Transverse colon (tissue), 4 donors: ENCODE results near the gene PON3. TPM values are rescaled to one million over a fixed set of nuclear protein-coding genes. Genes with fewer than 3 reads are reported as not detected.

Experiments used
- DNase-seq: peaks from one replicate; pipeline ENCODE4 v3.0.0-alpha.2; 2019
- H3K27ac ChIP-seq, 4 donors: fragments of 200-600 bp; sonication (generic); 2 replicates each; pipeline ENCODE4 v1.5.1; 2016 to 2018; ENCODE audit warnings: inconsistent platforms in 4 of 4
- H3K27me3 ChIP-seq: fragments of 200-600 bp; sonication (generic); 2 replicates; pipeline ENCODE4 v1.5.1; 2017; ENCODE audit warnings: inconsistent platforms
- H3K36me3 ChIP-seq, 4 donors: fragments of 200-600 bp; sonication (generic); 2 replicates each; pipeline ENCODE4 v1.5.1; 2017 to 2019; ENCODE audit warnings: inconsistent platforms in 4 of 4
- H3K4me1 ChIP-seq, 4 donors: fragments of 200-600 bp; sonication (generic); 2 replicates each; pipeline ENCODE4 v1.5.1; 2017 to 2020; ENCODE audit warnings: inconsistent platforms in 4 of 4
- H3K4me3 ChIP-seq, 4 donors: fragments of 200-600 bp; sonication (generic); 1 replicate in 1 of 4; 2 replicates in 3 of 4; pipeline versions ENCODE4 v1.5.1 to v1.6.1; 2017 to 2019; ENCODE audit warnings: inconsistent platforms in 4 of 4
- H3K9me3 ChIP-seq, 2 donors: fragments of 200-600 bp; sonication (generic); 2 replicates each; pipeline ENCODE4 v1.5.1; 2017 to 2019; ENCODE audit warnings: inconsistent platforms in 2 of 2
- CTCF ChIP-seq, 5 experiments: fragments of 200-600 bp in 3 of 5; fragments of 450-650 bp in 2 of 5; sonication (generic) in 3 of 5; IDR thresholded peaks; 1 replicate in 2 of 5; 2 replicates in 3 of 5; pipeline ENCODE4 v1.5.1; 2016 to 2017; ENCODE audit warnings: antibody characterized with exemption in 5 of 5, inconsistent platforms in 3 of 5, mild to moderate bottlenecking in 2 of 5, moderate library complexity in 1 of 5
- EP300 ChIP-seq: sonication (generic); formaldehyde crosslinking; IDR thresholded peaks from one replicate; pipeline ENCODE4 v1.6.1; 2017; ENCODE audit warnings: antibody characterized with exemption, low read depth
- POLR2A ChIP-seq: fragments of 450-650 bp; IDR thresholded peaks from one replicate; pipeline ENCODE4 v1.6.1; 2016; ENCODE audit warnings: antibody characterized with exemption, mild to moderate bottlenecking, moderate library complexity
- POLR2AphosphoS5 ChIP-seq, 3 donors: sonication (generic); formaldehyde crosslinking; IDR thresholded peaks; one replicate each; pipeline ENCODE4 v1.6.1; 2016; ENCODE audit warnings: antibody characterized with exemption in 3 of 3
- WGBS, 2 donors: methylation state at CpG; one replicate each; pipeline ENCODE4 v1.1.5; 2018; ENCODE audit warnings: low coverage in 1 of 2; 5-methylcytosine and 5-hydroxymethylcytosine counted together
- in situ Hi-C, 4 donors: fragments of 200-750 bp; cut with MboI; loops; one replicate each; pipeline versions ENCODE4 v1.15.0 to v1.15.1; 2017; ENCODE audit warnings: low sequenced_read_pairs in 3 of 4, low pct_ligation_motif_present in 1 of 4, low pct_unique_long_range_greater_than_20kb in 1 of 4
- intact Hi-C: fragments of 100-400 bp; cut with DNase I; formaldehyde crosslinking; loops from one replicate; pipeline ENCODE4 v1.15.1; 2023; ENCODE audit warnings: low total_unique reads
- total RNA-seq, 4 donors: library from RNA; depleted of rRNA; stranded (reverse); fragments of >200 nt; gene quantifications; one replicate each; pipeline ENCODE4 v1.1.0, GENCODE V29; 2016

Gene PON3
- total RNA-seq, 4 donors from 2014 or later: 0.60 to 4.2 (median 3.0) TPM; not detected in 1

- WGBS, 2 donors: 80 to 100% methylated on average over 2 to 18 of the region's 18 CpGs
- TF ChIP-seq CTCF (IDR thresholded peaks at IDR 0.05) (no peak), EP300 (no peak), POLR2A (no peak), POLR2AphosphoS5 (IDR thresholded peaks at IDR 0.05) (no peak)
- Histone ChIP-seq H3K4me3 (no peak overlapping the region), H3K36me3 (no peaks in the 10 kb centered on the region), H3K27me3 (no peaks in the 10 kb centered on the region), H3K4me1 (no peaks in the 10 kb centered on the region), H3K9me3 (no peaks in the 10 kb centered on the region), H3K27ac (no peak overlapping the region)
- in situ Hi-C loops: no loop called here
- no peak for DNase-seq
- intact Hi-C loops: no loop called here
These were observed 19.4 kb downstream of the PON3 start for GRCh38 chr7:95376632-95377400.

GRCh38 chr7:95375591-95376257 lies 20.5 kb downstream of the PON3 start:
- H3K4me3 ChIP-seq: no peak overlapping the region
- no peaks in the 10 kb centered on the region for H3K4me1 ChIP-seq
- 88 to 100% methylated on average over 2 of the region's 2 CpGs for WGBS, 2 donors
- no peak for TF ChIP-seq POLR2AphosphoS5 (IDR thresholded peaks at IDR 0.05)
- no peak overlapping the region for H3K27ac ChIP-seq
- H3K36me3 ChIP-seq: no peaks in the 10 kb centered on the region
- no peak for DNase-seq
- no peaks in the 10 kb centered on the region for H3K9me3 ChIP-seq
- no peaks in the 10 kb centered on the region for H3K27me3 ChIP-seq
- in situ Hi-C loops (no loop called here), intact Hi-C loops (no loop called here)

GRCh38 chr7:95373323-95373722 lies 22.9 kb downstream of the PON3 start:
- H3K4me1 ChIP-seq: no peaks in the 10 kb centered on the region
- intact Hi-C loops: no loop called here
- no peak overlapping the region for H3K4me3 ChIP-seq
- in situ Hi-C loops: no loop called here
- H3K36me3 ChIP-seq: no peaks in the 10 kb centered on the region
- no peak for DNase-seq
- 78 to 79% methylated on average over 3 to 4 of the region's 4 CpGs for WGBS, 2 donors
- H3K9me3 ChIP-seq: no peaks in the 10 kb centered on the region
- no peak overlapping the region for H3K27ac ChIP-seq
- H3K27me3 ChIP-seq: no peaks in the 10 kb centered on the region
- TF ChIP-seq EP300: no peak
- TF ChIP-seq POLR2A: no peak
- no peak for TF ChIP-seq POLR2AphosphoS5 (IDR thresholded peaks at IDR 0.05)
- no peak for TF ChIP-seq CTCF (IDR thresholded peaks at IDR 0.05)

- no peaks in the 10 kb centered on the region for H3K36me3 ChIP-seq
- 62 to 64% methylated on average over 2 to 3 of the region's 3 CpGs for WGBS, 2 donors
- H3K9me3 ChIP-seq: no peaks in the 10 kb centered on the region
- H3K27ac ChIP-seq: no peak overlapping the region
- H3K4me3 ChIP-seq: no peak overlapping the region
- H3K4me1 ChIP-seq: no peaks in the 10 kb centered on the region
- no peaks in the 10 kb centered on the region for H3K27me3 ChIP-seq
- in situ Hi-C loops: no loop called here
- DNase-seq: no peak
- intact Hi-C loops: no loop called here
- no peak for TF ChIP-seq EP300
- TF ChIP-seq POLR2AphosphoS5 (IDR thresholded peaks at IDR 0.05): no peak
- no peak for TF ChIP-seq POLR2A
- TF ChIP-seq CTCF (IDR thresholded peaks at IDR 0.05): no peak
These were observed 27.9 kb downstream of the PON3 start for GRCh38 chr7:95368235-95368634.
